UCSD-AML1 (cell line): ENCODE results near the gene TRMT112.

Experiments used
- DNase-seq: peaks from one replicate; lab custom pipeline; 2025; ENCODE audit not compliant: unreplicated experiment; lab: John Stamatoyannopoulos, UW

Gene TRMT112

GRCh38 chr11:64276653-64277431, 40.5 kb downstream of the TRMT112 start:
- no peak for DNase-seq

GRCh38 chr11:64275841-64276240, 41.5 kb downstream of the TRMT112 start:
- no peak for DNase-seq

GRCh38 chr11:64275031-64275800, 42.1 kb downstream of the TRMT112 start:
- no peak for DNase-seq

- peak; percentile 99 for DNase-seq
Measured at GRCh38 chr11:64269540-64270220, 47.7 kb downstream of the TRMT112 start.

GRCh38 chr11:64268893-64269539, 48.3 kb downstream of the TRMT112 start:
- DNase-seq, result peak; percentile 79

GRCh38 chr11:64268025-64268892, 49.1 kb downstream of the TRMT112 start:
- DNase-seq, result peak; percentile 72

GRCh38 chr11:64267207-64267945, 50.0 kb downstream of the TRMT112 start:
- DNase-seq, result no peak
